ENCODE measurements around the gene ALCAM.

DNA sequence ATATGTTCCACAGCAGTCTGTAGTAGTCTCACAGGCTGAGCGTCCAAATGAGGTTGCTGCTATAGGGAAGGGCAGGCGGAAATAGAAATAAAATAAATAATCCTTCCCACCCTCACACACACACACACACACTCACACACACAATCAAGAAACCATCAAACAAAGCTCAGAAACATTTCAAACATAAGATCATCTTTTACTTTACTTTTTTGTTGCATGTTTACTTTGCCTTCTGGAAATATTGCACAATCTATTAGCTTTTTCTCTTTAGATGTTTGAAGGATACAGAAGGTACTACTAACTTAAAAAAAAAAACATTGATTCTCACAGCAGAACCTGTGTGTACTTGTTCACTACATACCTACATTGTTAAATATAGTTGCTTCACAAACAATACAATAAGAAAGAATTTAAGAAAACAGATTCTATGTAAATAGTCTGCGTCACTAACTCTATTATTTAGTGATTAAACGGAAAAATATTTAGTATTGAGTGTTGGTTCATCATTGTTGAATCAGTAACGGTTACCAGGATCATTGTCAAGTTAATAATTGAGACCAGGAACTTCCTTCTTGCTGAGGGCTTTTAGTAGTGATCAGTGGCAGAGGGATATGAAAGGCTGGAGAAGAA lies 20.5 kb downstream of the ALCAM start:
- TF ChIP-seq, protein P1, sequence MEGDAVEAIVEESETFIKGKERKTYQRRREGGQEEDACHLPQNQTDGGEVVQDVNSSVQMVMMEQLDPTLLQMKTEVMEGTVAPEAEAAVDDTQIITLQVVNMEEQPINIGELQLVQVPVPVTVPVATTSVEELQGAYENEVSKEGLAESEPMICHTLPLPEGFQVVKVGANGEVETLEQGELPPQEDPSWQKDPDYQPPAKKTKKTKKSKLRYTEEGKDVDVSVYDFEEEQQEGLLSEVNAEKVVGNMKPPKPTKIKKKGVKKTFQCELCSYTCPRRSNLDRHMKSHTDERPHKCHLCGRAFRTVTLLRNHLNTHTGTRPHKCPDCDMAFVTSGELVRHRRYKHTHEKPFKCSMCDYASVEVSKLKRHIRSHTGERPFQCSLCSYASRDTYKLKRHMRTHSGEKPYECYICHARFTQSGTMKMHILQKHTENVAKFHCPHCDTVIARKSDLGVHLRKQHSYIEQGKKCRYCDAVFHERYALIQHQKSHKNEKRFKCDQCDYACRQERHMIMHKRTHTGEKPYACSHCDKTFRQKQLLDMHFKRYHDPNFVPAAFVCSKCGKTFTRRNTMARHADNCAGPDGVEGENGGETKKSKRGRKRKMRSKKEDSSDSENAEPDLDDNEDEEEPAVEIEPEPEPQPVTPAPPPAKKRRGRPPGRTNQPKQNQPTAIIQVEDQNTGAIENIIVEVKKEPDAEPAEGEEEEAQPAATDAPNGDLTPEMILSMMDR (IDR thresholded peaks at IDR 0.05): no peak
- TF ChIP-seq POLR2A (IDR thresholded peaks at IDR 0.05) (no peak), EP300 (IDR thresholded peaks at IDR 0.05) (no peak)

Measured in stomach (tissue), 4 donors.